Measurements from ENCODE around the gene BAHCC1. TPM values are rescaled to one million over a fixed set of nuclear protein-coding genes. Genes with fewer than 3 reads are reported as not detected.

BAHCC1 gene
- total RNA-seq, 2 experiments from 2014 or later = 0.87 to 0.91 TPM

GRCh38 chr17:81431545-81432482 lies 36.6 kb downstream of the BAHCC1 start:
- Mint-ChIP-seq H3K4me3 (no peak overlapping the region), H3K27me3 (ENCODE audit: low read depth) (peaks cover 24% of the 10 kb centered on the region), H3K27ac (no peak overlapping the region), H3K36me3 (ENCODE audit: low read depth) (no peaks in the 10 kb centered on the region), H3K4me1 (ENCODE audit: low read depth) (peaks cover 16% of the 10 kb centered on the region), H3K9me3 (ENCODE audit: insufficient read depth) (no peaks in the 10 kb centered on the region)
- ChIA-PET CTCF (no interaction called here), POLR2A (interaction anchor here (0.5 kb wide), 1 partner anchor 13 kb away, joined by 3 read pairs; no protein-coding TSS in a partner anchor)
- ATAC-seq = no peak
- no peak for DNase-seq

DNA sequence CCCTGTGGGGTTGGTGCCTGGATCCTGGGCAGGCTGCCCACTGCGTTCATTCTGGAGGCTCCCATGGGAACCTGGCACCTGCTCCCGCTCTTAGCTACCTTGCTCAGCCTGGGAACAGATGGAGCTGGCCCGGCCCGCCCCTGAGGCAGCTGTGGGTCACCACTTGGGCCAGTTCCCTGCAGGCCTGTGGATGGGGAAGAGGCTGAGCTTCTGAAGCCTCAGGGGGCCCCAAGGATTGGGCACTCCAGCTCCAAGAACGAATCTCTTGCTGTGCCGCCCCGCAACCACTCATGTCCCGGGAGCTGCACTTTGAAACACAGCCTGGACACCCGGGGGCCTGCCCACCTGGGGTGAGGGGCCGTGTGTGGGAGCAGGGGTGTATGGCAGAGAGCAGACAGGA lies 37.7 kb downstream of the BAHCC1 start:
- H3K27ac Mint-ChIP-seq = no peak overlapping the region
- DNase-seq (no peak), ATAC-seq (no peak)
- peaks cover 11% of the 10 kb centered on the region for H3K4me1 Mint-ChIP-seq (ENCODE audit: low read depth)
- ChIA-PET POLR2A (no interaction called here), CTCF (no interaction called here)
- no peaks in the 10 kb centered on the region for H3K36me3 Mint-ChIP-seq (ENCODE audit: low read depth)
- H3K27me3 Mint-ChIP-seq (ENCODE audit: low read depth) = peaks cover 16% of the 10 kb centered on the region
- H3K4me3 Mint-ChIP-seq = no peak overlapping the region
- no peaks in the 10 kb centered on the region for H3K9me3 Mint-ChIP-seq (ENCODE audit: insufficient read depth)

DNA sequence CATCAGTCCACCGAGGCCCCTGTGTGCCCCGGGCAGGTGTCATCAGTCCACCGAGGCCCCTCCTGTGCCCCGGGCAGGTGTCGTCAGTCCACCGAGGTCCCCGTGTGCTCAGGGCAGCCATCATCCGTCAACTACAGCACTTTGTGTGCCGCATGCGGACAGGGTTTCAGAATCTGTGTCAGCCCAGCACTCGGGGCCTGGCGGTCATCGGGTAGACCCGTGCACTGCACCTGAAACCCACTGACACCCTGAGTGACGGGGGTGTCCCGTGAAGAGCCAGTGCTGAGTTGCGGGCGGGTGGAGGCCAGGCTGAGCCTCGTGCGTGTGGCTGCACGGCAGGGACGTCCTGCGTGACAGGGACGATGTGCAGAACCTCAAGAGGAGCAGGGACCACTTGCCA lies 38.4 kb downstream of the BAHCC1 start:
- CTCF ChIA-PET = no interaction called here

GRCh38 chr17:81434072-81434471 lies 38.8 kb downstream of the BAHCC1 start:
- CTCF ChIA-PET = no interaction called here
- no peaks in the 10 kb centered on the region for H3K36me3 Mint-ChIP-seq (ENCODE audit: low read depth)
- POLR2A ChIA-PET = no interaction called here

More for the DNA sequence above, 38.4 kb downstream of the BAHCC1 start:
- POLR2A ChIA-PET = no interaction called here
- no peaks in the 10 kb centered on the region for H3K9me3 Mint-ChIP-seq (ENCODE audit: insufficient read depth)
- peaks cover 11% of the 10 kb centered on the region for H3K27me3 Mint-ChIP-seq (ENCODE audit: low read depth)
- H3K4me1 Mint-ChIP-seq (ENCODE audit: low read depth) = peaks cover 8% of the 10 kb centered on the region
- H3K4me3 Mint-ChIP-seq = no peak overlapping the region
- no peak for DNase-seq
- no peak overlapping the region for H3K27ac Mint-ChIP-seq
- H3K36me3 Mint-ChIP-seq (ENCODE audit: low read depth) = no peaks in the 10 kb centered on the region
- ATAC-seq = no peak

GRCh38 chr17:81434681-81435417 lies 39.6 kb downstream of the BAHCC1 start:
- Mint-ChIP-seq H3K4me3 (no peak overlapping the region), H3K27me3 (ENCODE audit: low read depth) (peaks cover 5% of the 10 kb centered on the region), H3K4me1 (ENCODE audit: low read depth) (peaks cover 14% of the 10 kb centered on the region), H3K27ac (no peak overlapping the region), H3K9me3 (ENCODE audit: insufficient read depth) (no peaks in the 10 kb centered on the region), H3K36me3 (ENCODE audit: low read depth) (no peaks in the 10 kb centered on the region)
- CTCF ChIA-PET = no interaction called here
- POLR2A ChIA-PET = no interaction called here
- DNase-seq (no peak), ATAC-seq (no peak)

More at GRCh38 chr17:81434072-81434471, 38.8 kb downstream of the BAHCC1 start:
- no peak for ATAC-seq
- Mint-ChIP-seq H3K4me1 (ENCODE audit: low read depth) (peaks cover 8% of the 10 kb centered on the region), H3K9me3 (ENCODE audit: insufficient read depth) (no peaks in the 10 kb centered on the region), H3K27ac (no peak overlapping the region), H3K4me3 (no peak overlapping the region), H3K27me3 (ENCODE audit: low read depth) (peaks cover 7% of the 10 kb centered on the region)
- DNase-seq = no peak

DNA sequence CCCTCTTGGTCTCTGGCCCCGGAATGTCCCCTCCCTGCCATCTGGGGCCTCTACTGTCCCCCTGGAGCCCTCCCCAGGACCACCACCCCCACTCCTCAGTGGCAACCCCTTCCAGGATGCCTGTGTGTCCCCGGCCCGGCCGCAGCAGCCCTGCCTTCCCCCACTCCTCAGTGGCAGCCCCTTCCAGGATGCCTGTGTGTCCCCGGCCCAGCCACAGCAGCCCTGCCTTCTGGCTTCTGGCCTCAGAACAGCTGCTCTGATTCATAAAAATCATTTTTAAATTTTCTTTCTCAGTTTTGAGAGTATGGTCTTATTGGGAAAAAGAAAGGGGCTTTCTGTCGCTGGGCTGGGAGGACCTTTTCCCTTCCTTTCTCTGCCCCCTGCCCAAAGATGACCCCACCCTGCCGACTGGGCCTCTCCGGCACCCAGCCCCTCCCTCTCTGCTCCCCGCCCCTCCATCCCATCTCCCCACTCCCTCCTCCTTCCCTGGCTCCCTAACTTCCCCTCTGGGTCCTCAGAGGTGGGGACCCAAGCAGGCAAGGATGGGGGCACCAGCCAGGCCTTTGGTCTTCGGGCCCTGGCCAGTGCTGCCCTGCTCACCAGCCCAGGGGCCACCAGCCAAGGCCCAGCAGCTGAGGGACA lies 40.5 kb downstream of the BAHCC1 start:
- no peaks in the 10 kb centered on the region for H3K27me3 Mint-ChIP-seq (ENCODE audit: low read depth)
- H3K27ac Mint-ChIP-seq = no peak overlapping the region
- H3K4me3 Mint-ChIP-seq = no peak overlapping the region
- ChIA-PET POLR2A (interaction anchor here (0.6 kb wide), 1 partner anchor 111 kb away, joined by 3 read pairs; no protein-coding TSS in a partner anchor), CTCF (no interaction called here)
- ATAC-seq (no peak), DNase-seq (no peak)
- peaks cover 11% of the 10 kb centered on the region for H3K4me1 Mint-ChIP-seq (ENCODE audit: low read depth)
- no peaks in the 10 kb centered on the region for H3K9me3 Mint-ChIP-seq (ENCODE audit: insufficient read depth)
- no peaks in the 10 kb centered on the region for H3K36me3 Mint-ChIP-seq (ENCODE audit: low read depth)

- DNase-seq (no peak), ATAC-seq (no peak)
- ChIA-PET CTCF (interaction anchor here (1.1 kb wide), 1 partner anchor 48 kb away, joined by 3 read pairs; no protein-coding TSS in a partner anchor), POLR2A (interaction anchor here (0.6 kb wide), 1 partner anchor 112 kb away, joined by 3 read pairs; no protein-coding TSS in a partner anchor)
- H3K27ac Mint-ChIP-seq = no peak overlapping the region
- no peaks in the 10 kb centered on the region for H3K36me3 Mint-ChIP-seq (ENCODE audit: low read depth)
- H3K4me3 Mint-ChIP-seq = no peak overlapping the region
- H3K4me1 Mint-ChIP-seq (ENCODE audit: low read depth) = peaks cover 11% of the 10 kb centered on the region
- no peaks in the 10 kb centered on the region for H3K9me3 Mint-ChIP-seq (ENCODE audit: insufficient read depth)
- no peaks in the 10 kb centered on the region for H3K27me3 Mint-ChIP-seq (ENCODE audit: low read depth)
These were observed 41.1 kb downstream of the BAHCC1 start for GRCh38 chr17:81436294-81436849.

GRCh38 chr17:81437191-81437651 lies 42.0 kb downstream of the BAHCC1 start:
- ChIA-PET POLR2A (no interaction called here), CTCF (interaction anchor here (1.1 kb wide), 1 partner anchor 47 kb away, joined by 3 read pairs; no protein-coding TSS in a partner anchor)
- no peaks in the 10 kb centered on the region for H3K36me3 Mint-ChIP-seq (ENCODE audit: low read depth)
- no peak overlapping the region for H3K27ac Mint-ChIP-seq
- H3K4me1 Mint-ChIP-seq (ENCODE audit: low read depth) = peaks cover 11% of the 10 kb centered on the region
- H3K27me3 Mint-ChIP-seq (ENCODE audit: low read depth) = no peaks in the 10 kb centered on the region
- no peak overlapping the region for H3K4me3 Mint-ChIP-seq
- ATAC-seq (no peak), DNase-seq (no peak)
- no peaks in the 10 kb centered on the region for H3K9me3 Mint-ChIP-seq (ENCODE audit: insufficient read depth)

- ATAC-seq = no peak
- DNase-seq = no peak
- no peak overlapping the region for H3K4me3 Mint-ChIP-seq
- no peak overlapping the region for H3K27ac Mint-ChIP-seq
- CTCF ChIA-PET = interaction anchor here (1.1 kb wide), 1 partner anchor 47 kb away, joined by 4 read pairs; no protein-coding TSS in a partner anchor
- POLR2A ChIA-PET = no interaction called here
- peaks cover 11% of the 10 kb centered on the region for H3K4me1 Mint-ChIP-seq (ENCODE audit: low read depth)
- H3K36me3 Mint-ChIP-seq (ENCODE audit: low read depth) = no peaks in the 10 kb centered on the region
- H3K9me3 Mint-ChIP-seq (ENCODE audit: insufficient read depth) = no peaks in the 10 kb centered on the region
- no peaks in the 10 kb centered on the region for H3K27me3 Mint-ChIP-seq (ENCODE audit: low read depth)
These were observed 42.9 kb downstream of the BAHCC1 start for GRCh38 chr17:81438007-81438659.

GRCh38 chr17:81438688-81439087 lies 43.4 kb downstream of the BAHCC1 start:
- no peaks in the 10 kb centered on the region for H3K27me3 Mint-ChIP-seq (ENCODE audit: low read depth)
- POLR2A ChIA-PET = no interaction called here
- peaks cover 11% of the 10 kb centered on the region for H3K4me1 Mint-ChIP-seq (ENCODE audit: low read depth)
- H3K9me3 Mint-ChIP-seq (ENCODE audit: insufficient read depth) = no peaks in the 10 kb centered on the region
- peak; percentile 37 for ATAC-seq
- CTCF ChIA-PET = interaction anchor here (1.1 kb wide), 1 partner anchor 46 kb away, joined by 4 read pairs; no protein-coding TSS in a partner anchor
- no peak overlapping the region for H3K4me3 Mint-ChIP-seq
- H3K27ac Mint-ChIP-seq = no peak overlapping the region
- peak; percentile 38 for DNase-seq
- no peaks in the 10 kb centered on the region for H3K36me3 Mint-ChIP-seq (ENCODE audit: low read depth)

DNA sequence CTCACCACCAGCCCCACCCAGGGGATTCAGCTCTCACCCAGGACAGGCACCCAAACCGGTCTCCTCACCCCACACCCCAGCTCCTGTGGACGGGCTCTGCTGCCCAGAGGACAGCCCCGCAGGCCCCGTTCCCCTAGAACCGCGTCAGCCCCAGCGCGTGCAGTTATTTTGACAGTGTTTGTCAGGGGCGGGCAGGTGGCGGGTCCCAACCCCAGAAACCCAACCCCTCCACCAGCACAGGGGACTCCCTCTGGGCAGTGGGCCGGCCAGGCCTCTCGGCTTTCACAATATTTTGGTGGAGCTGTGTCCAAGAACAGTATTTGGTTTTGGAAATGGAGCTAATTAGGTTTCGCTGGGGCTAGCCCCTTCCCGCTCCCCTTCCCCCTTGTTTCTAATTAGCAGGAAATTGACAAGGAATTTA lies 44.8 kb downstream of the BAHCC1 start:
- no peaks in the 10 kb centered on the region for H3K9me3 Mint-ChIP-seq (ENCODE audit: insufficient read depth)
- no peak overlapping the region for H3K4me3 Mint-ChIP-seq
- H3K27me3 Mint-ChIP-seq (ENCODE audit: low read depth) = no peaks in the 10 kb centered on the region
- no peaks in the 10 kb centered on the region for H3K36me3 Mint-ChIP-seq (ENCODE audit: low read depth)
- CTCF ChIA-PET = interaction anchor here (1.2 to 2.4 kb wide), 2 partner anchors 10 to 13 kb away, joined by 3 to 10 read pairs; no protein-coding TSS in a partner anchor
- DNase-seq (no peak), ATAC-seq (no peak)
- POLR2A ChIA-PET = interaction anchor here (0.5 to 1.6 kb wide), 2 partner anchors 45 to 94 kb away, joined by 3 read pairs; no protein-coding TSS in a partner anchor
- peaks cover 11% of the 10 kb centered on the region for H3K4me1 Mint-ChIP-seq (ENCODE audit: low read depth)
- H3K27ac Mint-ChIP-seq = no peak overlapping the region

All from activated CD8-positive, alpha-beta T cell treated with anti-CD3 and anti-CD28 coated beads, Interleukin-2, amount 10 ng/mL, durations not matched to agents 7 days and 5 days (primary cell).